SJCRH30 (cell line): ENCODE results near the gene SERAC1. TPM values are rescaled to one million over a fixed set of nuclear protein-coding genes. Genes with fewer than 3 reads are reported as not detected.
A peak's percentile ranks its signal among the peaks of the same experiment; 100 is the strongest.

ENCODE experiments used
- DNase-seq, 2 experiments: peaks; one replicate each; pipeline ENCODE4 v3.0.0-alpha.2; 2015 to 2020
- H3K27ac ChIP-seq: fragments of 250-450 bp; sonication (Bioruptor Pico); 2 replicates; pipeline ENCODE4 v1.5.1; 2020; ENCODE audit warnings: mild to moderate bottlenecking, moderate library complexity
- H3K27me3 ChIP-seq: fragments of 250-450 bp; sonication (Bioruptor Pico); 2 replicates; pipeline ENCODE4 v1.5.1; 2020; ENCODE audit warnings: mild to moderate bottlenecking, moderate library complexity
- H3K36me3 ChIP-seq: fragments of 250-450 bp; sonication (Bioruptor Pico); 2 replicates; pipeline ENCODE4 v1.5.1; 2020; ENCODE audit warnings: mild to moderate bottlenecking, moderate library complexity
- H3K4me1 ChIP-seq: fragments of 250-450 bp; sonication (Bioruptor Pico); 2 replicates; pipeline ENCODE4 v1.5.1; 2020; ENCODE audit warnings: mild to moderate bottlenecking, moderate library complexity
- H3K4me3 ChIP-seq: fragments of 250-450 bp; sonication (Bioruptor Pico); 2 replicates; pipeline ENCODE4 v1.5.1; 2020; ENCODE audit warnings: mild to moderate bottlenecking, moderate library complexity
- H3K9me3 ChIP-seq: fragments of 250-450 bp; sonication (Bioruptor Pico); replicated peaks from 2 replicates; pipeline ENCODE4 v1.5.1; 2020; ENCODE audit warnings: mild to moderate bottlenecking, moderate library complexity
- total RNA-seq: library from RNA; depleted of rRNA; stranded (reverse); fragments of >200 nt; shearing (Covaris generic); gene quantifications from 2 replicates; pipeline ENCODE4 v1.2.3, GENCODE V29; 2014; rRNA removed

Gene SERAC1
- total RNA-seq, 1 experiment from 2014 or later = 12.3 TPM

DNA sequence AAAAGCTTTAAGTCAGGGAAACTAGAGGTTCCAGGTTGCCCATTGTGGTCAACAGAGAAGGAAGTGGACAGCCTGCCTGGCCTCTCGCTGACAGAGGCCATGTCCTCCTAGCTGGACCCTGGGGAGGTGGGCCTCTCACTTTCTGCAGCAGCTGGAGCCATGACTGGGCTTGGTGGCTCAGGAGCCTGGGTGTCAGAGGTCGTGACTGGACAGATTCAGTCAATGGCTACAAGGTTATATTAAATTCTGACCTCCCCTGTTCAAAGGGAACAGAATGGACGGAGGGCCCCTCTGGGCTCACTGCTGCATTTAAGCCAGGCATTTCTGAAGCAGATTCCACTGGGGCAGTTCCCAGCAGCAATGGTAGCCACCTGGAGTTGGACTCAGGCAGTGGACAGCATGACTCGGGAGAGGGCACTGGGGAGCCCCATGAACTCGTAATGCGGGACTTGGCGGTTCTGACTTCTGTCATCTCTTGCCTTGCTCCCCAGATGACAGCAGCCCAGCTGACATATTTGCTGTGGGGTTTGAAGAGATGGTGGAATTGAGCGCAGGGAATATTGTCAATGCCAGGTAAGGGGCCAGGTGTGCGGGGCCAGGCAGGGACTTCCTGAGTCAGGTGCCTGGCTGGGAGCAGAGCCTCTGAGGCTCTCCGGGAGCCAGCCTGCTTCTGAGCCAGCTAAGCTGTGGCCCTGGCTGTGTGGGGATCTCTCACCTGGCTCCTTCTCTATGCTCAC is 99.7 kb downstream of the SERAC1 start:
- no peaks in the 10 kb centered on the region for H3K9me3 ChIP-seq
- H3K4me1 ChIP-seq = peaks cover 10% of the 10 kb centered on the region
- H3K27ac ChIP-seq = no peak overlapping the region
- H3K27me3 ChIP-seq = no peaks in the 10 kb centered on the region
- H3K36me3 ChIP-seq = peaks cover 45% of the 10 kb centered on the region
- no peak overlapping the region for H3K4me3 ChIP-seq
- no peak for DNase-seq

DNA sequence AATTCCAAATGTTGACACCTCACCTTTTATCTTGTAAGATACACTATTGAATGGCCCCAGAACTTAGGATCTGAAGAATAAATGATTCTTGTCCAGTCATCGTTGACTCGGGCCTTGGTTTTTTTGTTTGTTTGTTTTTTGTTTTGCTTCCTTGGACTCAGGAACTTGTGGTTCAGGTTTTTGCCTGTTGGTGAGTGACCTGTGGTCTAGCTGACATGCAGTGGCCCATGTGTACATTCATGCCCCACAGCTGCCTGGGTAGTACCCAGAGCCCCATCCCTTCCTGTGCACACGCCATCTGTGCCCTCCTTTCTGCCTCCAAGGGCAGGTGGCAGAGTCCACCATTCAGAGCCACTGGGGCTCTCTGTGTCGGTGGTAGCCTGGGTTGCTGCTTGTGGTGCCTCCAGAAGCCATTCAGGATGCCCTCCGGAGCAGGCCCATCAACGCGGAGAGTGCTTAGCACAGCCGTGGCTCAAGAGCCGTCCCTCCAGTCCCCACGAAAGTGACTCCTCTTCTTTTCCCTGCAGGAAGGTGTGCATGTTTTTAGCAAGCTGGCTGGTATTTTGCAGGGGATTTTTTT is 100.5 kb downstream of the SERAC1 start:
- H3K36me3 ChIP-seq = peaks cover 52% of the 10 kb centered on the region
- DNase-seq = no peak

DNA sequence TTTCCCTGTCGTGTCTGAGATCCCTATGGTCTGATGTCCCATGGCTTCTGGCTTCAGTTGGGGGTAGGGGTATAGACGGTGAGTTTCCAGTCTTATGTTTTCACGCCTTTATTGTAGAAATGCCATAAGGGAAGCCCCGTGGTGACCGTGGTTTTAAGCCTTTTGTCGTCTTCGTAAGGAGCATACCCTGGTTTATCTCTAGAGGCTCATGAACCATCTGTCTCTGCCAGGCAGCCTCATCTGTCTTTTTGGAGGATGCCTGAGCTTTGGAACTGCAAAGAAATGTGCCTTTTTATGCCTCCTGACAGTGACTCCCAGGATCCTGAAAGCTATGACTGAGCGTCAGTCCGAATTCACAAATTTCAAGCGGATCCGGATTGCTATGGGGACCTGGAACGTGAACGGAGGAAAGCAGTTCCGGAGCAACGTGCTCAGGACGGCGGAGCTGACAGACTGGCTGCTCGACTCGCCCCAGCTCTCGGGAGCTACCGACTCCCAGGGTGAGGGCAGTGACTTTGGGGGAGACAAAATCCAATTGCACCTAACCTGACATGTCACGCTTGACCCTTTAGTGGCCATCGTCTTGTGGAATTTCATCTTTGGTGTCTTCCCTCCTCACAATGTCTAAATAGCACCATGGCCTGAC is 101.8 kb downstream of the SERAC1 start:
- Histone ChIP-seq H3K36me3 (peaks cover 55% of the 10 kb centered on the region), H3K4me3 (no peak overlapping the region), H3K4me1 (peaks cover 9% of the 10 kb centered on the region), H3K9me3 (no peaks in the 10 kb centered on the region), H3K27me3 (no peaks in the 10 kb centered on the region), H3K27ac (no peak overlapping the region)
- peak in 1 of 2 experiments; percentile 39 for DNase-seq

More for the DNA sequence above, 100.5 kb downstream of the SERAC1 start:
- no peak overlapping the region for H3K27ac ChIP-seq
- no peak overlapping the region for H3K4me3 ChIP-seq
- H3K27me3 ChIP-seq = no peaks in the 10 kb centered on the region
- H3K4me1 ChIP-seq = peaks cover 9% of the 10 kb centered on the region
- H3K9me3 ChIP-seq = no peaks in the 10 kb centered on the region

DNA sequence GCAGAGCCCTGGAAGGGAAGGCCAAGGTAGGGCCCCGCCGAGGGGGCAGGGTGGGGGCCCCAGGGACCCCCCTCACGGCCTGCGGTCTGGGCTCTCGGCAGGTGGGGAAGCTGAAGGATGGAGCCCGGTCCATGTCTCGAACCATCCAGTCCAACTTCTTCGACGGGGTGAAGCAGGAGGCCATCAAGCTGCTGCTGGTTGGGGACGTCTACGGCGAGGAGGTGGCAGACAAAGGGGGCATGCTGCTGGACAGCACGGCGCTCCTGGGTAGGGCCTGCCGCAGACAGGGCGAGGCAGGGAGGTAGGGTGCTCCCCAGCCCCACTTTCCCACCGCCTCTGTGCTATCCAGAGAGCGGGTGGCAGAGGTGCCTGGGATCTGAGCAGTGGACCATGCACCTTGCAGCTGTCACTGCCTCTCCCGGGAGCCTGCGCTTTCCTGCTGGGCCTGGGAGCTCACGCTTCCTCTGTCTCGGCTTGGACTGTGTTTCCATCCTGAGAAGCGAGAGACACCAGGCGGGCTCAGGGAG is 103.3 kb downstream of the SERAC1 start:
- DNase-seq = peak; percentile 45 to 70
- Histone ChIP-seq H3K27me3 (no peaks in the 10 kb centered on the region), H3K9me3 (no peaks in the 10 kb centered on the region), H3K4me3 (no peak overlapping the region), H3K36me3 (peaks cover 54% of the 10 kb centered on the region), H3K4me1 (peaks cover 9% of the 10 kb centered on the region), H3K27ac (no peak overlapping the region)

DNA sequence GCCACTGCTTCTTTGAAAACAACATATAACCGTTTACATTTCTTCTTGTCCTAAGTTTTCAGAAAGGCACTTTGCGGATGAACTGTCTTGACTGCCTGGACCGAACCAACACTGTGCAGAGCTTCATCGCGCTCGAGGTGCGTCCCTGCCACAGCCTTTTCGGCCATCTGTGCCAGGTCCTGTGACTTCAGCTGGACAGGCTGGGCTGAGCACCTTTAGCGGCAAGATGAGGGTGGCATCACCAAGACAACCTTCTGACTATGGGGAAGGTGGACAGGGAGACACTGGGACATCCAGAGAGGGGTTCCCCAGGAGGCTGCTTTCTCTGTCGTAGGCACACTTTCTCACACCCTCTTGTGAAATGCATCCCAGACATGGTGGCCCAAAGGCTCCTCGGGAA is 104.3 kb downstream of the SERAC1 start:
- Histone ChIP-seq H3K36me3 (peaks cover 53% of the 10 kb centered on the region), H3K4me3 (no peak overlapping the region), H3K27me3 (no peaks in the 10 kb centered on the region), H3K27ac (no peak overlapping the region), H3K4me1 (peaks cover 9% of the 10 kb centered on the region), H3K9me3 (no peaks in the 10 kb centered on the region)
- no peak for DNase-seq

DNA sequence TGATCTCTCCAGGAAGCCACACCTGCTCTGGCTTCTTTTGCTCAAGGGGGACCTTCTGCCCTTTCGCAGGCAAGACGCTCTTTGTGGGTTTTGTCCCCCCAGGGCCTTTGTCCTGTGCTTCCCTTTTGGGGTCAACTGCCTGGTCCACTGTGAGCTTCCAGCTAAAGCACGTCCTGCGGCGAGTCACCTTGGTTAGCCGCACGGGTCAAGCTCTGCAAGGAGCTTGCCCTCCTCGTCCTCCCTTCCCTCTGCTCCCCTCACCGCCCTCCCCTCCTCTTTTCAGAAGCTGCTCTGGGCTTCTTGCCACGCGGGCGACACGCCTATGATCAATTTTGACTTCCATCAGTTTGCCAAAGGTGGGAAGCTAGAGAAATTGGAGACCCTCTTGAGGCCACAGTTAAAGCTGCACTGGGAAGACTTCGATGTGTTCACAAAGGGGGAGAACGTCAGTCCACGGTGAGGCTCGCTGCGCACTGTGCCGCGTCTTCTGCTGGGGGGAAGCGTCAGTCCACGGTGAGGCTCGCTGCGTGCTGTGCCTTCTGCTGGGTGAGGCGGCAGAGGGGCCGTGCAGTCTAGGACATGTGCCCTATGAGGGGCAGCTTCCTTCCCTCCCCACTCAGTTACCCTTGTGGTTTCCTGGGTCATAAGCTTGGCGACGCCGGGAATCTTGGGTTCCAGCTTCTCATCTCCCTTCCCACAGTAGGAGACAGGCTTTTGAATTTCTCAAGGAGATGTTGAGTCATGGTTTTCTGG is 106.2 kb downstream of the SERAC1 start:
- Histone ChIP-seq H3K9me3 (no peaks in the 10 kb centered on the region), H3K4me3 (no peak overlapping the region), H3K27me3 (no peaks in the 10 kb centered on the region), H3K4me1 (peaks cover 9% of the 10 kb centered on the region), H3K36me3 (peaks cover 46% of the 10 kb centered on the region), H3K27ac (no peak overlapping the region)
- DNase-seq = no peak

DNA sequence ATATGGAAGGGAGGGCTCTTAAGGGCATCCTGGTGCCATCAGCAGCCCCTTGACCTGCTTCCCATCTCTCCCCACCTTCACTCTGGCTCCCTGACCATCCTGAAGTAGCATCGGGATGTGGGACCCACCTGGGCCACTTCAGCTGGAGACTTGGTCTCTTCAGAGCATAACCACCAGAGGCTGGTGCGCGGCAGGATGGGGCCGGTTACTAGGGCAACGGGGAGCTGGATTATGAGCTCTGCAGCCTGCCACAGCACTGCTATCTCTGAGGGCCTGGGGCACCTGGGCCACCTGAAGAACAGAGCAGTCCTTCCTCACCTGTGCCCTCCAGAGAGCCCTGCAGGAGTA is 106.7 kb downstream of the SERAC1 start:
- Histone ChIP-seq H3K27ac (no peak overlapping the region), H3K9me3 (no peaks in the 10 kb centered on the region), H3K36me3 (peaks cover 41% of the 10 kb centered on the region), H3K27me3 (no peaks in the 10 kb centered on the region), H3K4me1 (peaks cover 9% of the 10 kb centered on the region), H3K4me3 (no peak overlapping the region)
- no peak for DNase-seq

DNA sequence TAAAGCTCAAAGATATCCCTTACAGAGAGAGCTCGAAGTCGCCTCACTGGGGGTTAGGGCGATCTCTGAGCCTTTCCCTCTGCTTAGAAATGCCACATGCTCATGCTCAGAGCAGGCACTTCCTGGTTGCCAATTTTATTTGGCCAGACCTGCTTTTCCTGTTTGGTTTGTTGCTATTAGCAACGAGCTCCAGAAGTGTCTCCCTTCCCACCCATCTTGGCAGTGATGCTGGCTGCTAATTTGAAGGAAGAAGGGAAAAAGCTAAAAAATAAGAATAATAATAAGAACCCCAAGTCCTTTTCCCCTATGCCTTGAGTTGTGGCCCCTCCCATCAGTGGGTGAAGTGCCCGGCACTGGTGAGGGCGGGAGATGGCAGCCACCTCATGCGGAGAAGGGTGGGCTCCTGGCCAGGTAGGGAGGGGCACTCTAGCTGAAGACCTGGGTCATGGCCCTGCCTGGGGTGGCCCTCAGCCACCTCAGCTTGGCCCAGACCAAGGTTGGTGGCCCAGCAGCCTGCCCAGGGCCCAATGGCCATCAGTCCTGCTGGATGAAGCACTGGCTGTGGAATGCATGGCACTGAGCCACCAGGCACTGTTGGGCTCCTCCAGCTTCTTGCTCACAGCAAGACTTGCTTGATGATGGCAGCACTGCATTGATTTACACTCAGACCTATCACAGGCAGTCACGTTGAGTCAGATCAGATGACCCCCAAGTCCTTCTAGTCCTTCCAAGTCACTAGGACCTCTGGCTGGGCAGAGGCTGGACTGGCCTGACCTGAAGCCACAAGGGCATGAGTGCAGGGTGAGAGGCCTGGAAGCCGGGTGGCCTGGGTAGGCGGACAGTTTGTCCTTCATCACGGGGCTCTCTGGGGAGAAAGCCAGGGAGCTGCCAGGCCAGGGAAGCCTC is 107.4 kb downstream of the SERAC1 start:
- Histone ChIP-seq H3K9me3 (no peaks in the 10 kb centered on the region), H3K27me3 (no peaks in the 10 kb centered on the region), H3K36me3 (peaks cover 43% of the 10 kb centered on the region), H3K4me3 (no peak overlapping the region), H3K27ac (no peak overlapping the region), H3K4me1 (peaks cover 9% of the 10 kb centered on the region)
- DNase-seq = no peak

Other genes with a start within 250 kb of the SERAC1 start
- gene SYNJ2, start 186.4 kb downstream of the SERAC1 start, total RNA-seq = 32.5 and 33.4 TPM in 2 replicates
- gene GTF2H5, start 88 bp upstream of the SERAC1 start, total RNA-seq = 6.7 and 7.9 TPM in 2 replicates
- gene TULP4, start 144.2 kb upstream of the SERAC1 start, total RNA-seq = 207 and 210 TPM in 2 replicates